ENCODE results near the gene THRA. TPM values are rescaled to one million over a fixed set of nuclear protein-coding genes. Genes with fewer than 3 reads are reported as not detected.

Gene THRA
- total and polyA plus RNA-seq, 9 of the 15 experiments (the other 6 are each of a cell fraction or from before 2014, with no cell fraction given): 0.34 to 23.4 (median 12.7) TPM

GRCh38 chr17:40063187-40063771 is 514 bp downstream of the THRA start (continued):
- TF ChIP-seq, protein P1, sequence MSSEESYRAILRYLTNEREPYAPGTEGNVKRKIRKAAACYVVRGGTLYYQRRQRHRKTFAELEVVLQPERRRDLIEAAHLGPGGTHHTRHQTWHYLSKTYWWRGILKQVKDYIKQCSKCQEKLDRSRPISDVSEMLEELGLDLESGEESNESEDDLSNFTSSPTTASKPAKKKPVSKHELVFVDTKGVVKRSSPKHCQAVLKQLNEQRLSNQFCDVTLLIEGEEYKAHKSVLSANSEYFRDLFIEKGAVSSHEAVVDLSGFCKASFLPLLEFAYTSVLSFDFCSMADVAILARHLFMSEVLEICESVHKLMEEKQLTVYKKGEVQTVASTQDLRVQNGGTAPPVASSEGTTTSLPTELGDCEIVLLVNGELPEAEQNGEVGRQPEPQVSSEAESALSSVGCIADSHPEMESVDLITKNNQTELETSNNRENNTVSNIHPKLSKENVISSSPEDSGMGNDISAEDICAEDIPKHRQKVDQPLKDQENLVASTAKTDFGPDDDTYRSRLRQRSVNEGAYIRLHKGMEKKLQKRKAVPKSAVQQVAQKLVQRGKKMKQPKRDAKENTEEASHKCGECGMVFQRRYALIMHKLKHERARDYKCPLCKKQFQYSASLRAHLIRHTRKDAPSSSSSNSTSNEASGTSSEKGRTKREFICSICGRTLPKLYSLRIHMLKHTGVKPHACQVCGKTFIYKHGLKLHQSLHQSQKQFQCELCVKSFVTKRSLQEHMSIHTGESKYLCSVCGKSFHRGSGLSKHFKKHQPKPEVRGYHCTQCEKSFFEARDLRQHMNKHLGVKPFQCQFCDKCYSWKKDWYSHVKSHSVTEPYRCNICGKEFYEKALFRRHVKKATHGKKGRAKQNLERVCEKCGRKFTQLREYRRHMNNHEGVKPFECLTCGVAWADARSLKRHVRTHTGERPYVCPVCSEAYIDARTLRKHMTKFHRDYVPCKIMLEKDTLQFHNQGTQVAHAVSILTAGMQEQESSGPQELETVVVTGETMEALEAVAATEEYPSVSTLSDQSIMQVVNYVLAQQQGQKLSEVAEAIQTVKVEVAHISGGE (CRISPR knock-in tag; IDR thresholded peaks at IDR 0.05): peak in 1 of 3 experiments; percentile 26; a peak in 1 of 6 replicates
- TF ChIP-seq ATF7 (IDR thresholded peaks at IDR 0.05) (peak; percentile 47; the same call in 1 of the 2 replicates), ZFX (CRISPR knock-in tag; IDR thresholded peaks at IDR 0.05) (peak; percentile 57), RB1 (IDR thresholded peaks at IDR 0.05; ENCODE audit: low read depth) (0 out of 2 replicates have a peak, but pooled peaks have one; percentile 4), RCOR1 (IDR thresholded peaks at IDR 0.05; ENCODE audit: borderline replicate concordance in 1 of 2, low read depth in 2 of 2, low read length in 2 of 2) (no peak), MAZ (CRISPR knock-in tag; conservative IDR thresholded peaks at IDR 0.05 in 1 of 2, IDR thresholded peaks at IDR 0.05 in 1 of 2) (peak in 1 of 2 experiments; percentile 58; a peak in 1 of 4 replicates), CEBPB (tag; IDR thresholded peaks at IDR 0.05) (peak; percentile 77), BRD9 (IDR thresholded peaks at IDR 0.05; ENCODE audit: low read depth, partially characterized antibody) (no peak), SMAD4 (CRISPR knock-in tag; conservative IDR thresholded peaks at IDR 0.05) (0 out of 2 replicates have a peak, but pooled peaks have one; percentile 58), MYC (IDR thresholded peaks at IDR 0.05; ENCODE audit: low read depth, low read length) (peak; percentile 38; the same call in 1 of the 2 replicates), MYC (CRISPR knock-in tag; IDR thresholded peaks at IDR 0.05; ENCODE audit: borderline replicate concordance, low read depth) (no peak), ZNF175 (CRISPR knock-in tag; IDR thresholded peaks at IDR 0.05; ENCODE audit: low read depth) (0 out of 2 replicates have a peak, but pooled peaks have one; percentile 26), TBP (optimal IDR thresholded peaks at IDR 0.05; ENCODE audit: low read depth, low read length) (peak; percentile 25)
- TF ChIP-seq, protein P2, sequence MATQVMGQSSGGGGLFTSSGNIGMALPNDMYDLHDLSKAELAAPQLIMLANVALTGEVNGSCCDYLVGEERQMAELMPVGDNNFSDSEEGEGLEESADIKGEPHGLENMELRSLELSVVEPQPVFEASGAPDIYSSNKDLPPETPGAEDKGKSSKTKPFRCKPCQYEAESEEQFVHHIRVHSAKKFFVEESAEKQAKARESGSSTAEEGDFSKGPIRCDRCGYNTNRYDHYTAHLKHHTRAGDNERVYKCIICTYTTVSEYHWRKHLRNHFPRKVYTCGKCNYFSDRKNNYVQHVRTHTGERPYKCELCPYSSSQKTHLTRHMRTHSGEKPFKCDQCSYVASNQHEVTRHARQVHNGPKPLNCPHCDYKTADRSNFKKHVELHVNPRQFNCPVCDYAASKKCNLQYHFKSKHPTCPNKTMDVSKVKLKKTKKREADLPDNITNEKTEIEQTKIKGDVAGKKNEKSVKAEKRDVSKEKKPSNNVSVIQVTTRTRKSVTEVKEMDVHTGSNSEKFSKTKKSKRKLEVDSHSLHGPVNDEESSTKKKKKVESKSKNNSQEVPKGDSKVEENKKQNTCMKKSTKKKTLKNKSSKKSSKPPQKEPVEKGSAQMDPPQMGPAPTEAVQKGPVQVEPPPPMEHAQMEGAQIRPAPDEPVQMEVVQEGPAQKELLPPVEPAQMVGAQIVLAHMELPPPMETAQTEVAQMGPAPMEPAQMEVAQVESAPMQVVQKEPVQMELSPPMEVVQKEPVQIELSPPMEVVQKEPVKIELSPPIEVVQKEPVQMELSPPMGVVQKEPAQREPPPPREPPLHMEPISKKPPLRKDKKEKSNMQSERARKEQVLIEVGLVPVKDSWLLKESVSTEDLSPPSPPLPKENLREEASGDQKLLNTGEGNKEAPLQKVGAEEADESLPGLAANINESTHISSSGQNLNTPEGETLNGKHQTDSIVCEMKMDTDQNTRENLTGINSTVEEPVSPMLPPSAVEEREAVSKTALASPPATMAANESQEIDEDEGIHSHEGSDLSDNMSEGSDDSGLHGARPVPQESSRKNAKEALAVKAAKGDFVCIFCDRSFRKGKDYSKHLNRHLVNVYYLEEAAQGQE (IDR thresholded peaks at IDR 0.05; ENCODE audit: borderline replicate concordance): 0 out of 2 replicates have a peak, but pooled peaks have one; percentile 2
- TF ChIP-seq, protein P2 (CRISPR knock-in tag; IDR thresholded peaks at IDR 0.05; ENCODE audit: low read depth): no peak

Measured in K562 (cell line).